Activated CD8-positive, alpha-beta memory T cell treated with anti-CD3 and anti-CD28 coated beads, Interleukin-2, amount 50 U/mL, for 24 hours (primary cell): ENCODE measurements around the gene ZNF790.
"Not testable (repeated sequence)": the region's sequence is repeated elsewhere in the genome, so short reads cannot be mapped to it uniquely, and the experiment has no call there.

Source experiments
- DNase-seq: peaks from one replicate; pipeline ENCODE4 v3.0.0-alpha.2; 2020; ENCODE audit errors: extremely low read depth

ZNF790 gene

GRCh38 chr19:36837906-36838783 lies at the start of gene ZNF790:
ZNF790 (minus strand) TSS chr19:36838387; CDS start chr19:36825619, 12,768 bp downstream.
- DNase-seq, result peak; percentile 65

DNA sequence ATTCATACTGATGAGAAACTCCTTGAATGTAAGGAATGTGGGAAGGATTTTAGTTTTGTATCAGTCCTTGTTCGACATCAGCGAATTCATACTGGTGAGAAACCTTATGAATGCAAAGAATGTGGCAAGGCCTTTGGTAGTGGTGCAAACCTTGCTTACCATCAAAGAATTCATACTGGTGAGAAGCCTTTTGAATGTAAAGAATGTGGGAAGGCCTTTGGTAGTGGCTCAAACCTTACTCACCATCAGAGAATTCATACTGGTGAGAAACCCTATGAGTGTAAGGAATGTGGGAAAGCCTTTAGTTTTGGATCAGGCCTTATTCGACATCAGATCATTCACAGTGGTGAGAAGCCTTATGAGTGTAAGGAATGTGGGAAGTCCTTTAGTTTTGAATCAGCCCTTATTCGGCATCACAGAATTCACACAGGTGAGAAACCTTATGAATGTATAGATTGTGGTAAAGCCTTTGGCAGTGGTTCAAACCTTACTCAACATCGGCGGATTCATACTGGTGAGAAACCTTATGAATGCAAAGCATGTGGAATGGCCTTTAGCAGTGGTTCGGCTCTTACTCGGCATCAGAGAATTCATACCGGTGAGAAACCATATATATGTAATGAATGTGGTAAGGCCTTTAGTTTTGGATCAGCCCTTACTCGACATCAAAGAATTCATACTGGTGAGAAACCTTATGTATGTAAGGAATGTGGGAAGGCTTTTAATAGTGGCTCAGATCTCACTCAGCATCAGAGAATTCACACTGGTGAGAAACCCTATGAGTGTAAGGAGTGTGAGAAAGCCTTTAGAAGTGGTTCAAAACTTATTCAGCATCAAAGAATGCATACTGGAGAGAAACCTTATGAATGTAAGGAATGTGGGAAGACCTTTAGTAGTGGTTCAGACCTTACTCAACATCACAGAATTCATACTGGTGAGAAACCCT lies 39.1 kb upstream of the ZNF790 start:
- no peak for DNase-seq

DNA sequence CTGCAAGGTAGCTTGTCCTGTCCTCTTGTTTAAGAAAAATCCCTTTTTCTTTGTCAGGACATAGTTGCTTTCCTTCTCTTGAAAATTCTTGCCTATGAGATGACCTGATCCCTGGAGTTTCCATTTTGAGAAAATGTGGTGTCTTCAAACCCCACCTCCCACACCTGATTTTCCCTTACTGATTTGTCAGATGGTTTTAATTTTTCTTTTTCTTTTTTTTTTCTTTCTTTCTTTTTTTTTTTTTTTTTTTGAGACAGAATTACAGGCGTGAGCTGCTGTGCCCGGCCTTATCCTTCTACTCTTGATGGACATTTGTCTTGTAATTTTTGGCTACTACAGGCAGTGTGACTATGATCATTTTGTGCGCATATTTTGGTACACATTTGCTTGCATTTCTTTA lies 13.7 kb upstream of the ZNF790 start:
- DNase-seq, result no peak

GRCh38 chr19:36850559-36851442 lies 12.6 kb upstream of the ZNF790 start, which contains the start of gene ZNF345:
ZNF345 (plus strand) TSS chr19:36850876; CDS start chr19:36876831, 25,955 bp downstream.
- DNase-seq, result peak; percentile 72

GRCh38 chr19:36849701-36850558 lies 11.7 kb upstream of the ZNF790 start:
- peak; percentile 76 for DNase-seq

- DNase-seq, result no peak
Observed at GRCh38 chr19:36847968-36848367, 9.8 kb upstream of the ZNF790 start.

- DNase-seq, result no peak
Observed at GRCh38 chr19:36838784-36839324, 667 bp upstream of the ZNF790 start.

DNA sequence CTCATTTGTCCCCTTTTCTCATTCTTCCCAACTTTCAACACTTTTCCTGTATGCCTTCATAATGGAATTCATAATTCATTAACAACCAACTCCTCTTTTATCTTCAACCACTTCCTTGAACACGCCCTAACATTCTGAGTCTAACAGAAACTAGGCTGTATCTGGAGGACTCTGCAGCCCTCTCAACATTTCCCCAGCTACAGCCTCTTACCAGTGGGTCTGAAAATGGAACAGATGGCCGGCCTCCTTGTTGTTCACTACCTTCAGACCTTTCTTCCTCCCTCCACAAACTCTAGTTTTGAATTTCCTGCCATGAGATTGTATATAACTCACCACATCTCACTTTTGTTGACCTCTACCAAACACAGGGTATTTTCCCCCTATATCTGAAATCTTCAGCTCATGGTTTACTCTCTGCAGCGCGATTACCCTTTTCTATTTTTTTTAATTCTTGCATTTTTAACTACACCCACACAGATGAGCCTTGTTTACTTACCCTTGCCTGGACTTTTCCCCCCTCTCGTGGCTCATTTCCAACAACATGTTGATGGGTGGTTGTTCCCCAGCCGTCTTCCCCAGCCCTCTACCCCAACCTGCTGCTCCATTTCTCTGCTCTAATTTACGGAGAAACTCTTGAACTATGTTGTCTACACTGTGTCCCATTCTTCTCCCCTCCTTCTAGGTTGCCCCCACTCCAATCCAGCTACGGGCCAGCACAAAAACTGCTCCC lies 846 bp downstream of the ZNF790 start:
- no peak for DNase-seq

DNA sequence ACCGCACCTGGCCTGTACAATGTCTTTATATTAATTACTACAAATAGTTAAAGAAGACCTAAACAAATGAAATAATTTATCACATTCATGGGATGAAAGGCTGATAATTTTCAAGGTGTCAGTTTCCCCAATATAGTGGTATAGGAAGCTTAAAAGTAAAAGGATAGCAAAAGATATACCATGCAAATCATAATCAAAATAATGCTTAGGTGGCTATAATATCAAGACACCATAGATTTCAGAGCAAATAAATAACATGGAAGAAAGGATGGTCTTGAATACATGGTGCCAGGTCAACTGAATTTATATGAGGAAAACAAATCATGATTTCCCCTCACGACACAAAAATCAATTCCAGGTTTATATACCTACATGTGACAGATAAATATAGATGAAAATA lies 4.8 kb downstream of the ZNF790 start:
- DNase-seq, result no peak

DNA sequence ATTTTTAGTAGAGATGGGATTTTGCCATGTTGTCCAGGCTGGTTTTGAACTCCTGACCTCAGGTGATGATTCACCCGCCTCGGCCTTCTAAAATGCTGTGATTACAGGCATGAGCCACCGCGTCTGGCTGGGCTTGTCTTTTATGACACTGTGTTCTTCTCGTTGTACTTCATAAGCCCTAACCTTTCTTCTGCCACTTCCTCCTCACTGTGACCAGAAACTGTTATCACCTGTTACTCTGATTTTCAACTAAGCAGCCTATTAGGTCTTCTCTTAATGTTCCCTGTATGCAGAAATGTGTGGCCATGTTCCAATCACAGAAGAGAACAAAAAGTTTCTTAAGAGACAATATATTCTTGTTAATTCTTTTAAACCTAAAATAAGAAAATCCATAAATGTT lies 16.4 kb downstream of the ZNF790 start:
- DNase-seq, result no peak

- DNase-seq, result no peak
Observed at GRCh38 chr19:36819130-36819630, 19.0 kb downstream of the ZNF790 start.

DNA sequence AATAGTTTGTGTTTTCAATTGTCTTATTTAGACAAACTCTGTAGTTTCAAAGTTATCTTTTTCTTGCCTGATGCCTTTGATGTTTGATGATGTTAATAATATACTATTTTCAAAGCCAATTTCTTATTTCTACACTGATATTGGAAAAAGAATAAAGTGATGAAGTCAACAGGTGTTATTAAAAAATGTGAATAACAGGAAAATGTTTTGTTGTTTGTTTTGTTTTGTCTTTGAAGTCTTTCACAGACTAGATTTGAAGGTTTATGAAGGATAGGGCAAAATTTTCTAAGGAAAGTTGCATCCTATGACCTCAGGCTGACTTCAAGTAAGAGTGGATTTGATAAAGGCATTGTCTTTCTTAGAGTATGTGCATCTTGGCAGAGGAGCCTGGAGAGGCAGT lies 31.2 kb downstream of the ZNF790 start:
- DNase-seq, result no peak

- DNase-seq, result no peak
Observed at GRCh38 chr19:36805364-36805763, 32.8 kb downstream of the ZNF790 start.

DNA sequence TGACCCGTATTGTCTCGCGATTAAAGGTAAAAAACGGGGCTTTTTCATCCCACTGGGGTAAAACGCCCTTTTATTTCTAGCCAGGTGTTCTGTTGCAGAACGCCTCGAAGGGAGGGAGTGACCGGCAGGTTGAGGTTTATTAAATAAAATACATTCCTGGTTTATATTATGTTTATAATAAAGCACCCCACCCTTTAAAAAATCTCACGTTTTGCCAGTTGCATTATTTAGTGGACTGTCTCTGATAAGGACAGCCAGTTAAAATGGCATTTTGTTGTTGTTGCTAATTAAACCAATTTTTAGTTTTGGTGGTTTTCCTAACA lies 40.4 kb downstream of the ZNF790 start:
- DNase-seq, result no peak

DNA sequence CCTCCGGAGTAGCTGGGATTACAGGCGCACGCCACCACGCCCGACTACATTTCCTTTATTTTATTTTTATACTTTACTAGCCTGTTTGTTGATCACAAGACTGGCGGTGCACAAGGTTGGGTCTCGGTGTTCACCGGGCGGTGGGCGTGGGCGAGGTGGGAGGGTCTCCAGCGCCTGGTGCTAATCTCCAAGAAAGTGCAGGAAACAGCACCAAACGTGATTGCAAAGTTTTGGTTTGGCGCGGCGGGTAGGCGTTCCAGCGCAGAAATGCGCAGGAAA lies 41.5 kb downstream of the ZNF790 start:
- no peak for DNase-seq

DNA sequence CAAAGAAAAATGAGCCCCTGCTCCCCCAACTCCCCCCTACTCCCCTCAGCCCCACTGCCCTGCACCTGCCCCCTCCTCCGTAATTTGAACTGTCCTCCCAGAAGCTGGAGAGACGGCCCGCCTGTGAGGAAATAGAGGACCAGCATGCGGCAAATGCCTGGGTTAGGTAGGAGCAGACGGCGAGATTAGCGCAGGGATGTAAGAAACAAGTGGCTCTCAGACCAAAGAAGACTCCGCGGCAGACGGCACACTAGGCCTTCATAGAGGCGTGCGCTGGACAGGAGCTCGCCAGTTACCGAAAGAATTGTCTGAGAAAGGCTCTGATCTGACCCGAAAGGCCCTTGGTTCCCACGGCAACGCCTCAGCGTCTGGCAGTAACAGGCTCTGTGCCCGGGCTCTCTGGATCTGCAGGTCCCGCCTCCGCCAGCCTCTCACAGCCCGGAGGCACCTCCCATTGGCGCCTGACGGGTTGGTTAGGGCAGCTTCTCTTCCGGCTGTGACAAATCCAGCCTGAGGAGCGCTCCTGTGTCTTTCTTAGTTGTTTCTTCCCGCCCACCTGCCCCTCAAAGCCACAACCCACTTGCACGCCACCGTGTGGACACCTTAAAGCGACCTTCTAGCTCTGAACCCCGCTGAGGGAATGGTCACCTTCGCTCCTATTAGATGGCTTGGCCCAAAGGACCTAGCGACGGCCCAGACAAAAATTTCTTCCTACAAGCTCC lies 46.6 kb downstream of the ZNF790 start:
- not testable (repeated sequence) for DNase-seq

DNA sequence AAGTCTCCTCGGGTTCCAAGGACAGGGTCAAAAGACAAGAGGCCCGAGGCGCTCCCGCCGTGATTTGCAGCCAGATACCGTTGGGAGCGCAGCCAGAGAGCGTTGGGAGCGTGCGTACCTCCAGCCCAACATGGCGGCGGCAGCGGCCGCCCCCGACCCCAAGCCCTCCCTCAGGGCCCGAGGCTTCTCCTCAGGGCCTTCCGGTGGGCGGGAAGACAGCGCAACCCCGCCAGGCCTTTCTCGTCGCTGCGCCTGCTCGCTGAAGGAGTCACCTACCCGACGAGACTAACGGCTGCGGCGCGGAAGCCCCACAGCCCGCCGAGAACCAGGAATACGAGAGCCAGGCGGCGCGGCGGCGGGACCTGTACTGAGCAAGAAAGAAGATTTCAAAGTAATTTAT lies 62.4 kb downstream of the ZNF790 start:
- DNase-seq, result no peak

DNA sequence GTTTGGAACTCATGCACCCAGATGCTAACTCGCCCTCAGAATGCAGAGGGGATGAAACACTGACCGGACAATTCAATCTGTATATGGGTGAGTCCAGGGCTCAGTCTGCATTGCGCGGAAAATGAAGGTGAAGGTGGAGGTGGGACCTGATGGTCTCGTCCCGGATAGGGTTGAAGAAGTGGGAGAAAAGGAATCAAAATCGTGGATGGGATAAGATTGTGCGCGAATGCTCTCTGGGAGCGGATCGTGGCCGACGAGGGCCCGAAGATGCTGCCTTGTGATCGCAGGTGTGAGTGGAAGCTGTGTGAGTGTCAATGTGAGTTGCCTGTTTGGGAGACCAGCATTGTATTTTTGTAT lies 65.0 kb downstream of the ZNF790 start:
- no peak for DNase-seq
